Suppressor macrophage treated with lipopolysaccharide for 4 hours (primary cell): ENCODE data around the gene TMEM237.
"Not testable (repeated sequence)": the region's sequence is repeated elsewhere in the genome, so short reads cannot be mapped to it uniquely, and the experiment has no call there.

Source experiments
- DNase-seq: peaks from one replicate; pipeline ENCODE4 v3.0.0-alpha.2; 2020

Gene TMEM237

GRCh38 chr2:201643216-201643890 lies at the start of gene TMEM237:
Gene TMEM237, minus strand, starts transcription at chr2:201643503. Its CDS starts 103 bp downstream, at chr2:201643400.
- DNase-seq = peak; percentile 25

- DNase-seq = no peak
Measured at GRCh38 chr2:201685156-201685555, 41.9 kb upstream of the TMEM237 start.

- DNase-seq = no peak
Measured at GRCh38 chr2:201680743-201681142, 37.4 kb upstream of the TMEM237 start.

- peak; percentile 27 for DNase-seq
Measured at GRCh38 chr2:201678401-201678800, 35.1 kb upstream of the TMEM237 start.

GRCh38 chr2:201675454-201675853 lies 32.2 kb upstream of the TMEM237 start:
- DNase-seq = no peak

GRCh38 chr2:201674794-201675193 lies 31.5 kb upstream of the TMEM237 start:
- no peak for DNase-seq

GRCh38 chr2:201674298-201674697 lies 31.0 kb upstream of the TMEM237 start:
- no peak for DNase-seq

GRCh38 chr2:201673546-201673945 lies 30.2 kb upstream of the TMEM237 start:
- no peak for DNase-seq

- not testable (repeated sequence) for DNase-seq
Measured at GRCh38 chr2:201671205-201671604, 27.9 kb upstream of the TMEM237 start.

GRCh38 chr2:201669865-201670264 lies 26.6 kb upstream of the TMEM237 start:
- no peak for DNase-seq

GRCh38 chr2:201668402-201668910 lies 25.2 kb upstream of the TMEM237 start:
- DNase-seq = no peak

GRCh38 chr2:201664334-201664733 lies 21.0 kb upstream of the TMEM237 start:
- no peak for DNase-seq

GRCh38 chr2:201661366-201661765 lies 18.1 kb upstream of the TMEM237 start:
- peak; percentile 64 for DNase-seq

GRCh38 chr2:201660293-201660895 lies 17.1 kb upstream of the TMEM237 start:
- DNase-seq = no peak

- DNase-seq = no peak
Measured at GRCh38 chr2:201656740-201657139, 13.4 kb upstream of the TMEM237 start.

GRCh38 chr2:201656102-201656501 lies 12.8 kb upstream of the TMEM237 start:
- no peak for DNase-seq

- peak; percentile 72 for DNase-seq
Measured at GRCh38 chr2:201654616-201655384, 11.5 kb upstream of the TMEM237 start.

GRCh38 chr2:201653221-201653620 lies 9.9 kb upstream of the TMEM237 start:
- peak; percentile 18 for DNase-seq

- DNase-seq = no peak
Measured at GRCh38 chr2:201649442-201649841, 6.1 kb upstream of the TMEM237 start.

GRCh38 chr2:201647431-201647830 lies 4.1 kb upstream of the TMEM237 start:
- no peak for DNase-seq

GRCh38 chr2:201644001-201644400 lies 698 bp upstream of the TMEM237 start:
- no peak for DNase-seq

- peak; percentile 83 for DNase-seq
Measured at GRCh38 chr2:201642579-201643215, 606 bp downstream of the TMEM237 start.

GRCh38 chr2:201642086-201642578 lies 1.2 kb downstream of the TMEM237 start:
- DNase-seq = no peak
